ENCODE measurements around the gene MED31.

MED31 gene

DNA sequence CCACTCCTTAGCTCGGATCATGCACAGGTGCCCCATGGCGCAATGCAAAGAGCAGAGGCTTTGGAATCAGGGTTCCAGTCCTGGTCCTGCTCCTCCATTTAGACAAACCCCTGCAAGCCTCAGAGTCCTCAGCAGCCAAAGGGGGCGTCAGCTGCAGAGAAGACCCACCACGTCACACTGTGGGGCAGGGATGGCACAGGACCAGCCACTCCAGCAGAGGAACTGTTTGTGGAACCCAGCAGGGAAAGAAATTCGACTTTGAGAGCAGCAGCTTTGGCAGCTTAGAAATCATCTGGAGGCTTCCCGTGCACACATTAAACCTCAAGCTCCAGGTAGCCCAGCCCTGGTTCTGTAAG is 25.4 kb upstream of the MED31 start:
- H3K9ac ChIP-seq (ENCODE audit: low read length), result no peak overlapping the region
- H3K36me3 ChIP-seq (ENCODE audit: control insufficient read depth, insufficient read depth, low read length, severe bottlenecking), result no peaks in the 10 kb centered on the region
- peaks cover 49% of the 10 kb centered on the region for H3K27me3 ChIP-seq (replicated peaks; ENCODE audit: control insufficient read depth, insufficient read depth, low read length)
- no peaks in the 10 kb centered on the region for H3K4me1 ChIP-seq (ENCODE audit: control insufficient read depth, insufficient read depth, low read length)
- no peak overlapping the region for H3K4me3 ChIP-seq (ENCODE audit: low read length)
- no peak for DNase-seq (ENCODE audit: low read depth)
- no peaks in the 10 kb centered on the region for H3K9me3 ChIP-seq (ENCODE audit: control insufficient read depth, low read length)

DNA sequence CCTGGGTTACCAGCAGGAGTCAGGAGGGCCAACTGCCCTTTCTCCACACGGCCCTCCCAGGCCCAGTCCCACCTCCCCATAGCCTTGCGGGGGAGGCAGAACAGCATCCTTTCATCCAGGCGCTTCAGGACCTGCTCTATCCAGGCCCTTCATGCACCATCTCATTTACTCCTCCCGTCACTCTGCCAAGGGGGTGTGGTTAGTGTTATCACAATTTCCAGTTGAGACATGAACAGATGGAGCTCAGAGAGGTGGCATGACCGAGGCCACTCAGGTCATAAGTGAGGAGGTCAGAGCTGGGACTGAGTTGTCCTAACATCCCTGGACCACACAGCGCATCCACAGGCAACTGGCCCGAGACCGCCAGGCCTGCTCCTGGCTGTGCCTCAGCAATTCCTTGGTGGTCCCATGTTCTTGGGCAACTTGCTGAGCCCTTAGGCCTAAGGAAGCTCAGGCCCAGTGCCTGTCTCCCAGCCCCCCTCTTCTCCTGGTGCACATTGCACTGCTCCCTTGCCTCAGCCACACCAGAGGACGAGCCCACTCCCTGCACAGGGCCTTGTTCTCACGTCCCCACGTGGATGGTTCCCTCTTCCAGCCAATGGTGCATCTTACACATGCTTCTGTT is 23.9 kb upstream of the MED31 start:
- Histone ChIP-seq H3K27me3 (replicated peaks; ENCODE audit: control insufficient read depth, insufficient read depth, low read length) (peaks cover 55% of the 10 kb centered on the region), H3K4me1 (ENCODE audit: control insufficient read depth, insufficient read depth, low read length) (no peaks in the 10 kb centered on the region), H3K9ac (ENCODE audit: low read length) (no peak overlapping the region), H3K9me3 (ENCODE audit: control insufficient read depth, low read length) (no peaks in the 10 kb centered on the region), H3K4me3 (ENCODE audit: low read length) (no peak overlapping the region), H3K36me3 (ENCODE audit: control insufficient read depth, insufficient read depth, low read length, severe bottlenecking) (no peaks in the 10 kb centered on the region)
- no peak for DNase-seq (ENCODE audit: low read depth)

DNA sequence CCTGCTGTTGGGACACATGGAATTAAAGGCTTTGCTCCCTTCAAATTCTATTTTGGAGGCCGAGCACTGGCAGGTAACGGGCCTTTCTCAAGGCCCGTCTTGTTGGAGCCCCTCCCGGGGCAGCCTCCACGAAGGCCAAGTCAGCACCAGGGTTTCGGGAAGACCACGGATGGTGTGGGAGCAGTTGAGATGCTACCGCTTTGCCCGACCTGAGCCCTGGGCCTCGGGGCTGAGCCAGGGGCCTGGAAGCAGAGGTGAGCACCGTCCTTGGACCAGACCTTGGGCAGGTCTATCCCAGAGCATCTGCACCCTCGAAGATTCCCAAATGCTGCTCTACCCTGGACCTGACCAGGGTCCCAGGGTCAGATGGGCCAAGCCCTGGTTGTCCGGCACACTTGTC is 23.2 kb upstream of the MED31 start:
- H3K27me3 ChIP-seq (replicated peaks; ENCODE audit: control insufficient read depth, insufficient read depth, low read length), result peaks cover 58% of the 10 kb centered on the region
- H3K9ac ChIP-seq (ENCODE audit: low read length), result no peak overlapping the region
- no peaks in the 10 kb centered on the region for H3K9me3 ChIP-seq (ENCODE audit: control insufficient read depth, low read length)
- no peaks in the 10 kb centered on the region for H3K4me1 ChIP-seq (ENCODE audit: control insufficient read depth, insufficient read depth, low read length)
- DNase-seq (ENCODE audit: low read depth), result no peak
- H3K4me3 ChIP-seq (ENCODE audit: low read length), result no peak overlapping the region
- no peaks in the 10 kb centered on the region for H3K36me3 ChIP-seq (ENCODE audit: control insufficient read depth, insufficient read depth, low read length, severe bottlenecking)

DNA sequence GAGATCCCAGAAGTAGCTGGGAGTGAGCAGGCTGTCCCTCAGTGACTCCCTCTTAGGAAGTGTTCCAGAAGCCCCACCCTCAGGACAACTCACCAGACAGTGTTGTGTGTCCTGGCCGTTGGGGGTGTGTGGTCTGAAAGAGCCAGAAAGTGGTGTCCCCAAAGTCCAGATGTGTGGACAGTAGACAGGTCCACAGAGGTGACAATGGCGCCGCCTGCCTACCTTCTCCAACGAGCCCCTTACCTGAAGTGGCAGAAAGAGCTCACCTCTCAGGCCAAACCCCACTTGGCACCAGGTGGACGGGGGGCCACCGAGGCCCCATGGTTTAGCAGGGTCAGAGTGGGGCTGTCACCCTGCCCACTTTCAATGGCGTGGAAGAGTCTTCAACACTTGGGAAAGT is 20.0 kb upstream of the MED31 start:
- peaks cover 52% of the 10 kb centered on the region for H3K27me3 ChIP-seq (replicated peaks; ENCODE audit: control insufficient read depth, insufficient read depth, low read length)
- H3K36me3 ChIP-seq (ENCODE audit: control insufficient read depth, insufficient read depth, low read length, severe bottlenecking), result no peaks in the 10 kb centered on the region
- H3K9me3 ChIP-seq (ENCODE audit: control insufficient read depth, low read length), result no peaks in the 10 kb centered on the region
- no peaks in the 10 kb centered on the region for H3K4me1 ChIP-seq (ENCODE audit: control insufficient read depth, insufficient read depth, low read length)
- no peak for DNase-seq (ENCODE audit: low read depth)
- H3K4me3 ChIP-seq (ENCODE audit: low read length), result no peak overlapping the region
- no peak overlapping the region for H3K9ac ChIP-seq (ENCODE audit: low read length)

DNA sequence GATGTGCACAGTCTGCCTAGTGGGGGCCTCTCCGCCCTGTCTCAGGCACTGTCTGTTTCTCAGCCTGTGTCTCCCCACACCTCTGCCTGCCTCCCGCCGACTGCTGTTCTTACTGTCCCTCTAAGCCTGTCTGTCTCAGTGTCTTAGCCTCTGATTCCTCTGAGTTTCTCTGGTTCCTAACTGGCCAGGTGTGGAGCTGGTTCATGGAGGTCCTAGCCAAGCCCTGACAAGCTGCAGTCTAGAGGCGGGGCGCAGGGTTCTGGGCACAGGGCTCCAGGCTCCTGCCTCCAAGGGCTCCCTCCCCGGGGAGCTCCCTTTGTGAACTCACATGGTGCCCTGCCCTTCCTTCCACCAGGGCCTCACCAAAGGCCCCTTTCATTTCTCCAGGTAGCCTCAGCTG is 19.6 kb upstream of the MED31 start:
- Histone ChIP-seq H3K36me3 (ENCODE audit: control insufficient read depth, insufficient read depth, low read length, severe bottlenecking) (no peaks in the 10 kb centered on the region), H3K4me3 (ENCODE audit: low read length) (no peak overlapping the region), H3K4me1 (ENCODE audit: control insufficient read depth, insufficient read depth, low read length) (no peaks in the 10 kb centered on the region), H3K9ac (ENCODE audit: low read length) (no peak overlapping the region), H3K27me3 (replicated peaks; ENCODE audit: control insufficient read depth, insufficient read depth, low read length) (peaks cover 48% of the 10 kb centered on the region), H3K9me3 (ENCODE audit: control insufficient read depth, low read length) (no peaks in the 10 kb centered on the region)
- no peak for DNase-seq (ENCODE audit: low read depth)

DNA sequence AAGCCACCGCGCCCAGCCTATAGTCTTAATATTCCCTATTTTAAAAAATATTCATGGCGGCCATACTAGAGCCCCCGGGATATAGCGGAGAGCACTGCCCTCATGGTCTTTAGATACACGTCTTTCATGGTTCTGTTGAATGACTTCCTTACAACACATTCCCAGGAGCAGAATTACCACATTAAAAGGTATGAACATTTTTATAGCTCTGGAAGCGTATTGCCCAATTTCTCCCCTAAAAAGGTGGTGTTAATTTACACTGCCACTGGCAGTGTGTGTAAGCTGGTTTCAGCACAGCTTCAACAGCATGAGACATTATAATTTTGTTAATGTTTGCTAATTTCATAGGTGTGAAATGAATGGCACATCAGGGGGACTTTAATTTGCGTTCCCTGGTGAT is 19.2 kb upstream of the MED31 start:
- Histone ChIP-seq H3K27me3 (replicated peaks; ENCODE audit: control insufficient read depth, insufficient read depth, low read length) (peaks cover 44% of the 10 kb centered on the region), H3K9ac (ENCODE audit: low read length) (no peak overlapping the region), H3K4me1 (ENCODE audit: control insufficient read depth, insufficient read depth, low read length) (no peaks in the 10 kb centered on the region), H3K9me3 (ENCODE audit: control insufficient read depth, low read length) (no peaks in the 10 kb centered on the region), H3K36me3 (ENCODE audit: control insufficient read depth, insufficient read depth, low read length, severe bottlenecking) (no peaks in the 10 kb centered on the region), H3K4me3 (ENCODE audit: low read length) (no peak overlapping the region)
- no peak for DNase-seq (ENCODE audit: low read depth)

DNA sequence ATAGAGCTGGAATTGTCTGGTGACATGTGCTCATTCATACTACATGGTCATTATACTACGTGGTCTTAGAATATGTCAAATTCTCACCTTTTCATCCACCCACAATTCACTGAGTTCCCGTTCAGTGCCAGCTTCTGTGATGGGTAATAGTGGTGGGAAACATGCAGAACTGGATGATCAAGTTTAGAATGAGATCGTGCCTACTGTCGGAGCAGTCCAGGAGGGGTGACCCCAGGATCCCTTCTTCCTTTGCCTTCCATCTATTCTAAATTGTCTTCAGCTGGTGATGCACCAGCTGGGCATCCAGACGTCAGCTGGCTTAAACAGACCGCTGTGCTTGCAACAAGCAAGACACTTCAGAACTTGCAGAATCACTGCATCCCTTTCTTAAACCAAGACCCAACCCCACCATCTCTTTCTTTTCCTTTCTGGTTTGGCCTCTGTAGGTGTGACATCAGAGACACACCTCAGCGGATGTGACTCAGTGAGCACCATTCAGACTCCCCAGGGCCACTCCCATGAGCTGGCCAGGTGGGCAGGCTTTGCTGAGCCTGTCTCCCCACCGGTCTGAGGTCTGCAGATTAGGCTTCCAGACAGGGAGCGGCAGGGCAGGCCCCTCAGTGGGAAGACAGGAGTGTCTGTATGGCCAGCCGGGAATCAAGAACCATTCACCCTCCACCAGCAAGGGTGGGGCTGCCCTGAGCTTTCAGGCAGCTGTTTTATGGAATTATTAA is 18.2 kb upstream of the MED31 start:
- no peaks in the 10 kb centered on the region for H3K4me1 ChIP-seq (ENCODE audit: control insufficient read depth, insufficient read depth, low read length)
- H3K9ac ChIP-seq (ENCODE audit: low read length), result no peak overlapping the region
- DNase-seq (ENCODE audit: low read depth), result no peak
- H3K4me3 ChIP-seq (ENCODE audit: low read length), result no peak overlapping the region
- H3K27me3 ChIP-seq (replicated peaks; ENCODE audit: control insufficient read depth, insufficient read depth, low read length), result peaks cover 35% of the 10 kb centered on the region
- H3K36me3 ChIP-seq (ENCODE audit: control insufficient read depth, insufficient read depth, low read length, severe bottlenecking), result no peaks in the 10 kb centered on the region
- no peaks in the 10 kb centered on the region for H3K9me3 ChIP-seq (ENCODE audit: control insufficient read depth, low read length)

DNA sequence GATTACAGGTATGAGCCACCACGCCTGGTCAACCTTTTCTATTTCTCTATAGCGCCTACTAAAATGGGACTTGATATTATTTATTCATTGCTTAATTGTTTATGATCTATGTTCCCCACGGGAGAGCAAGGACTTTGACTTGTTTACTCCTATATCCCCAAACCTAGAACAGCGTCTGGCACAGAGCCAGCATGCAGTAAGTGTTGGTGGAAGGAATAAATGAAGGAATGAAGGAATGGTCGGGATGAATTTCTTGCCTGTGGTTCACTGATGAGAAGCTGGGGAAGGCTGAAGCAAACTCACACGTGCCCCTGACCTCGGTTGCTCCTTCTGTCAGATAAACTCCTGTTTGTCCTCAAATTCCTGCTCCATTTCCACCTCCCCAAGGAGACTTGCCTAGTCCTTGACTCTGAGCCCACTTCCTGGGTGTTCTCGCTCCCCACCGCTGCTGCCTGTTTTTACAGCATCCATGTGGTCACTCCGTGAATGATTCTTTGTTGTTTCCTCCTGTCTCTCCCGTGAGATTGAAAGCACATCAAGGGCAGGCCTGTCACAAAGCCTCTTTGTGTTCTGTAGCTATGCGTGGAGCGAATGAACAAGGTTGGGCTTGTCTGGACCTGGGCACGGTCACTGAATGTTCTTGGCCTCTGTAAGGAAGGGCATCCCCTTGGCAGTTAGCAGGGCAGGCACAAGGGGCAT is 17.5 kb upstream of the MED31 start:
- H3K9me3 ChIP-seq (ENCODE audit: control insufficient read depth, low read length), result no peaks in the 10 kb centered on the region
- DNase-seq (ENCODE audit: low read depth), result no peak
- H3K27me3 ChIP-seq (replicated peaks; ENCODE audit: control insufficient read depth, insufficient read depth, low read length), result peaks cover 29% of the 10 kb centered on the region
- H3K36me3 ChIP-seq (ENCODE audit: control insufficient read depth, insufficient read depth, low read length, severe bottlenecking), result no peaks in the 10 kb centered on the region
- no peak overlapping the region for H3K9ac ChIP-seq (ENCODE audit: low read length)
- H3K4me3 ChIP-seq (ENCODE audit: low read length), result no peak overlapping the region
- no peaks in the 10 kb centered on the region for H3K4me1 ChIP-seq (ENCODE audit: control insufficient read depth, insufficient read depth, low read length)

DNA sequence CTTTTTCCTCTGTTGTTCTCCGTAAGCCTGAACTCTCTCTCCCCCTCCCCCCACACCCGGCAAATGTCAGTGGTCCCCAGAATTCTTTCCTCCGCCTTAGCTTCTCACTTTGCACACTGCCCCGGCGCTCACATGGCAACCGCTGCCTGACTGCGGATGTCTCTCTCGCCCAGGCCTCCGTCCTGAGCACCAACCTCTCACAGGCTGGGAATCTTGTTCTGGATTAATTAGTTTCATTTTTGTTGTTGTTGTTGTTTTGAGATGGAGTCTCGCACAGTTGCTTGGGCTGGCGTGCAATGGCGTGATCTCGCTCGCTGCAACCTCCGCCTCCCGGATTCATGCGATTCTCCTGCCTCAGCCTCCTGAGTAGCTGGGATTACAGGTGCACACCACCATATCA is 16.8 kb upstream of the MED31 start:
- no peak overlapping the region for H3K4me3 ChIP-seq (ENCODE audit: low read length)
- H3K9me3 ChIP-seq (ENCODE audit: control insufficient read depth, low read length), result no peaks in the 10 kb centered on the region
- DNase-seq (ENCODE audit: low read depth), result no peak
- no peak overlapping the region for H3K9ac ChIP-seq (ENCODE audit: low read length)
- H3K27me3 ChIP-seq (replicated peaks; ENCODE audit: control insufficient read depth, insufficient read depth, low read length), result peaks cover 29% of the 10 kb centered on the region
- H3K36me3 ChIP-seq (ENCODE audit: control insufficient read depth, insufficient read depth, low read length, severe bottlenecking), result no peaks in the 10 kb centered on the region
- H3K4me1 ChIP-seq (ENCODE audit: control insufficient read depth, insufficient read depth, low read length), result no peaks in the 10 kb centered on the region

DNA sequence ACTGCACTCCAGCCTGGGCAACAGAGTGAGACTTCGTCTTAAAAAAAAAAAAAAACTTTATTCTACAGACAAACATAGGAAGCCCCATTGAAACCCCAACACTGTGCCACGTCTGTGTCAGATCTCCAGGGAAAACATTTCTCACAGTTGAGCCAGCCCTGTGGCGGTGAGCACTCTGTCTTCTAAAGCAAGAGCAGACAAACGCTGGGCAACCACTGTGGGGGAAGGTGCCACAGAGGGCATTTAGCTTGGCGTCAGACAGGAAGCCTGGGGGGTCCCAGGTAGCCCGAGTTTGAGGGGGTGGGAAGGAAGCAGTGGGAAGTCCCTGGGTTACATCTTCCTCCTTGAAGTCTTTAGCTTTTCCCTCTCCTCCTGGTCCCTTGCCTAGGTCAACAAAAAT is 16.1 kb upstream of the MED31 start:
- Histone ChIP-seq H3K36me3 (ENCODE audit: control insufficient read depth, insufficient read depth, low read length, severe bottlenecking) (no peaks in the 10 kb centered on the region), H3K4me3 (ENCODE audit: low read length) (no peak overlapping the region), H3K9me3 (ENCODE audit: control insufficient read depth, low read length) (no peaks in the 10 kb centered on the region), H3K9ac (ENCODE audit: low read length) (no peak overlapping the region), H3K4me1 (ENCODE audit: control insufficient read depth, insufficient read depth, low read length) (no peaks in the 10 kb centered on the region), H3K27me3 (replicated peaks; ENCODE audit: control insufficient read depth, insufficient read depth, low read length) (peaks cover 33% of the 10 kb centered on the region)
- DNase-seq (ENCODE audit: low read depth), result no peak

DNA sequence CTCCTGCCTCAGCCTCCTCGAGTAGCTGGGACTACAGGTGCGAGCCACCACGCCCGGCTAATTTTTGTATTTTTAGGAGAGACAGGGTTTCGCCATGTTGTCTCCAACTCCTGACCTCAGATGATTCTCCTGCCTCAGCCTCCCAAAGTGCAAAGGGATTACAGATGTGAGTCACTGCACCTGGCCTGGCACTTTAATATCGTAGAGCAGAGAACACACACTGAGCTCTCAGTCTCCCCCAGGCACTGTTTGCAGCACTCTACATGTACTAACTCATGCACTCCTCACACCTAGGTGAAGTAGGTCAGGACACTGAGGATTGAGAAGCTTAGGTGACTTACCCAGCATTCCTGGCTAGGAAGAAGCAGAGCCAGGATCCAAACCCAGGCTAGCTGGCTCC is 15.2 kb upstream of the MED31 start:
- H3K4me1 ChIP-seq (ENCODE audit: control insufficient read depth, insufficient read depth, low read length), result no peaks in the 10 kb centered on the region
- H3K4me3 ChIP-seq (ENCODE audit: low read length), result no peak overlapping the region
- H3K36me3 ChIP-seq (ENCODE audit: control insufficient read depth, insufficient read depth, low read length, severe bottlenecking), result no peaks in the 10 kb centered on the region
- no peak overlapping the region for H3K9ac ChIP-seq (ENCODE audit: low read length)
- no peaks in the 10 kb centered on the region for H3K9me3 ChIP-seq (ENCODE audit: control insufficient read depth, low read length)
- peaks cover 41% of the 10 kb centered on the region for H3K27me3 ChIP-seq (replicated peaks; ENCODE audit: control insufficient read depth, insufficient read depth, low read length)
- DNase-seq (ENCODE audit: low read depth), result no peak
